Measurements from ENCODE around the gene APOBEC2.

Gene APOBEC2

GRCh38 chr6:41062056-41062455 is 9.1 kb downstream of the APOBEC2 start:
- no peak for DNase-seq

- DNase-seq: no peak
Observed at GRCh38 chr6:41063884-41064285, 10.9 kb downstream of the APOBEC2 start.

GRCh38 chr6:41064841-41065240 is 11.8 kb downstream of the APOBEC2 start:
- DNase-seq: no peak

- DNase-seq: no peak
Observed at GRCh38 chr6:41065550-41066026, 12.6 kb downstream of the APOBEC2 start.

GRCh38 chr6:41066867-41067304 is 13.9 kb downstream of the APOBEC2 start:
- peak; percentile 57 for DNase-seq

- DNase-seq: no peak
Observed at GRCh38 chr6:41071501-41071922, 18.5 kb downstream of the APOBEC2 start.

GRCh38 chr6:41071923-41072835 is 19.2 kb downstream of the APOBEC2 start, which contains the start of gene OARD1:
Gene OARD1 (minus strand): TSS chr6:41072356. CDS start chr6:41071634, 722 bp downstream.
- peak; percentile 99 for DNase-seq

GRCh38 chr6:41072836-41073202 is 19.8 kb downstream of the APOBEC2 start, which contains the start of gene NFYA:
Gene NFYA (plus strand): TSS chr6:41072974. CDS start chr6:41079090, 6,116 bp downstream.
- no peak for DNase-seq

- DNase-seq: peak; percentile 87
Observed at GRCh38 chr6:41073203-41073967, 20.4 kb downstream of the APOBEC2 start.

GRCh38 chr6:41073968-41074691 is 21.1 kb downstream of the APOBEC2 start:
- no peak for DNase-seq

- no peak for DNase-seq
Observed at GRCh38 chr6:41074692-41075436, 21.9 kb downstream of the APOBEC2 start.

- no peak for DNase-seq
Observed at GRCh38 chr6:41075651-41076626, 22.9 kb downstream of the APOBEC2 start.

- DNase-seq: no peak
Observed at GRCh38 chr6:41077536-41077935, 24.5 kb downstream of the APOBEC2 start.

GRCh38 chr6:41078101-41078500 is 25.1 kb downstream of the APOBEC2 start:
- DNase-seq: no peak

GRCh38 chr6:41079080-41079479 is 26.1 kb downstream of the APOBEC2 start:
- DNase-seq: no peak

- DNase-seq: no peak
Observed at GRCh38 chr6:41080621-41081020, 27.6 kb downstream of the APOBEC2 start.

GRCh38 chr6:41083072-41083471 is 30.1 kb downstream of the APOBEC2 start:
- DNase-seq: no peak

GRCh38 chr6:41085182-41085581 is 32.2 kb downstream of the APOBEC2 start:
- DNase-seq: no peak

- DNase-seq: no peak
Observed at GRCh38 chr6:41088451-41088850, 35.4 kb downstream of the APOBEC2 start.

- no peak for DNase-seq
Observed at GRCh38 chr6:41090841-41091761, 38.1 kb downstream of the APOBEC2 start.
